SU-DHL-6 (cell line): ENCODE data around the gene ZFP36.

Experiments
- EZH2phosphoT487 ChIP-seq: fragments of 200-600 bp; sonication (generic), shearing (Covaris generic); conservative IDR thresholded peaks from 2 replicates; pipeline ENCODE4 v1.6.1; 2018; ENCODE audit warnings: mild to moderate bottlenecking, antibody characterized with exemption, low read length, moderate library complexity, mixed read lengths
- TF ChIP-seq, protein P1 (sequence below): fragments of 200-600 bp; sonication (generic); IDR thresholded peaks from one replicate; pipeline ENCODE4 v1.5.1; 2017; ENCODE audit warnings: antibody characterized with exemption, mild to moderate bottlenecking, low read length, moderate library complexity; ENCODE audit not compliant: insufficient read depth, poor library complexity, severe bottlenecking

DNA sequence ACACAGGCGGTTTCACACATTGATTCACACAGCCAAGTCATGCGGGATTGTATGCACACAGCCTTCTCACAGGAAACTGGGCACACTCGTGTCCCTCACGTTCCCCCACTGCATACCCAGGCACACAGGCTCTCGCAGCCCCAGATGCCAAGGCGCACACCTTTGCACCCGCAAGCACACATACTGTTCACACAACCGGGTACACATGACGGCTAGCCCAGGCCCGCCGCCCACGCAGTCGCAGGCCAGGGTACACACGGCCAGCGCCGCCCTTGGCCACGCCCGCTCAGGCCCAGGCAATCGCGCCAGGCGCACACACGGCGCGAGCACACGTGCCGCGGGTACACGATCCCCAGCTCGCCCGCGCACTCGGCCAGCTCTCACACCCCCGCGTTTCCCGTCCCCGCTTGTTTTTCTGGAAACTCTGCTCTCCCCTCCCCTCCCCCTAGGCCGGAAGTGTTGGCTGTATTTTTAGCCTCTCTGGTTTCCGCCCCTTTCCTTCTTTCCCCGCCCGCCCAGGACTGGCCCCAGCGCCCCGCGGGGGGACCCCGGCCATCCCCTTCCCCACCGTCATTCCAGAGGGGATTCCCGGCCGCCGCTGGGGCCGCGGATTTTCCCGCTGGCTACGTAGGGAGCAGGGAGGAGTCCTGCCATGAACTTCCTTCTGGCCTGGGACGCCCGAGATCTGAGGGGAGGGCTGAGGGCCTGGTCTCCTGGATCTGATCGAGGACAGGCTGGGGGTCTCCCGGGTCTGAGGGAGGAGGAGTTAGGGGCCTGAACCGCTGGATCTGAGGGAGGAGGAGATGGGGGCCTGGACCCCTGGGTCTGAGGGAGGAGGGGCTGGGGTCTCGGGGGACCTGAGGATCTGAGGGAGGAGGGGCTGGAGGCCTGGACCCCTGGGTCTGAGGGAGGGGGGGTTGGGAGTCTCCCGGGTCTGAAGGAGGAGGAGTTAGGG, 4.0 kb upstream of the ZFP36 start:
- TF ChIP-seq, protein P1, sequence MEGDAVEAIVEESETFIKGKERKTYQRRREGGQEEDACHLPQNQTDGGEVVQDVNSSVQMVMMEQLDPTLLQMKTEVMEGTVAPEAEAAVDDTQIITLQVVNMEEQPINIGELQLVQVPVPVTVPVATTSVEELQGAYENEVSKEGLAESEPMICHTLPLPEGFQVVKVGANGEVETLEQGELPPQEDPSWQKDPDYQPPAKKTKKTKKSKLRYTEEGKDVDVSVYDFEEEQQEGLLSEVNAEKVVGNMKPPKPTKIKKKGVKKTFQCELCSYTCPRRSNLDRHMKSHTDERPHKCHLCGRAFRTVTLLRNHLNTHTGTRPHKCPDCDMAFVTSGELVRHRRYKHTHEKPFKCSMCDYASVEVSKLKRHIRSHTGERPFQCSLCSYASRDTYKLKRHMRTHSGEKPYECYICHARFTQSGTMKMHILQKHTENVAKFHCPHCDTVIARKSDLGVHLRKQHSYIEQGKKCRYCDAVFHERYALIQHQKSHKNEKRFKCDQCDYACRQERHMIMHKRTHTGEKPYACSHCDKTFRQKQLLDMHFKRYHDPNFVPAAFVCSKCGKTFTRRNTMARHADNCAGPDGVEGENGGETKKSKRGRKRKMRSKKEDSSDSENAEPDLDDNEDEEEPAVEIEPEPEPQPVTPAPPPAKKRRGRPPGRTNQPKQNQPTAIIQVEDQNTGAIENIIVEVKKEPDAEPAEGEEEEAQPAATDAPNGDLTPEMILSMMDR = no peak
- TF ChIP-seq EZH2phosphoT487 = no peak
